ENCODE measurements around the gene MED31.
"Not testable (repeated sequence)": the region's sequence is repeated elsewhere in the genome, so short reads cannot be mapped to it uniquely, and the experiment has no call there.

Gene MED31

DNA sequence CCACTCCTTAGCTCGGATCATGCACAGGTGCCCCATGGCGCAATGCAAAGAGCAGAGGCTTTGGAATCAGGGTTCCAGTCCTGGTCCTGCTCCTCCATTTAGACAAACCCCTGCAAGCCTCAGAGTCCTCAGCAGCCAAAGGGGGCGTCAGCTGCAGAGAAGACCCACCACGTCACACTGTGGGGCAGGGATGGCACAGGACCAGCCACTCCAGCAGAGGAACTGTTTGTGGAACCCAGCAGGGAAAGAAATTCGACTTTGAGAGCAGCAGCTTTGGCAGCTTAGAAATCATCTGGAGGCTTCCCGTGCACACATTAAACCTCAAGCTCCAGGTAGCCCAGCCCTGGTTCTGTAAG lies 25.4 kb upstream of the MED31 start:
- DNase-seq = no peak

DNA sequence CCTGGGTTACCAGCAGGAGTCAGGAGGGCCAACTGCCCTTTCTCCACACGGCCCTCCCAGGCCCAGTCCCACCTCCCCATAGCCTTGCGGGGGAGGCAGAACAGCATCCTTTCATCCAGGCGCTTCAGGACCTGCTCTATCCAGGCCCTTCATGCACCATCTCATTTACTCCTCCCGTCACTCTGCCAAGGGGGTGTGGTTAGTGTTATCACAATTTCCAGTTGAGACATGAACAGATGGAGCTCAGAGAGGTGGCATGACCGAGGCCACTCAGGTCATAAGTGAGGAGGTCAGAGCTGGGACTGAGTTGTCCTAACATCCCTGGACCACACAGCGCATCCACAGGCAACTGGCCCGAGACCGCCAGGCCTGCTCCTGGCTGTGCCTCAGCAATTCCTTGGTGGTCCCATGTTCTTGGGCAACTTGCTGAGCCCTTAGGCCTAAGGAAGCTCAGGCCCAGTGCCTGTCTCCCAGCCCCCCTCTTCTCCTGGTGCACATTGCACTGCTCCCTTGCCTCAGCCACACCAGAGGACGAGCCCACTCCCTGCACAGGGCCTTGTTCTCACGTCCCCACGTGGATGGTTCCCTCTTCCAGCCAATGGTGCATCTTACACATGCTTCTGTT lies 23.9 kb upstream of the MED31 start:
- DNase-seq = no peak

GRCh38 chr17:6674586-6674985 lies 23.2 kb upstream of the MED31 start:
- no peak for DNase-seq

GRCh38 chr17:6671431-6671830 lies 20.0 kb upstream of the MED31 start:
- no peak for DNase-seq

GRCh38 chr17:6670999-6671398 lies 19.6 kb upstream of the MED31 start:
- DNase-seq = no peak

- no peak for DNase-seq
Measured at GRCh38 chr17:6670571-6670970, 19.2 kb upstream of the MED31 start.

DNA sequence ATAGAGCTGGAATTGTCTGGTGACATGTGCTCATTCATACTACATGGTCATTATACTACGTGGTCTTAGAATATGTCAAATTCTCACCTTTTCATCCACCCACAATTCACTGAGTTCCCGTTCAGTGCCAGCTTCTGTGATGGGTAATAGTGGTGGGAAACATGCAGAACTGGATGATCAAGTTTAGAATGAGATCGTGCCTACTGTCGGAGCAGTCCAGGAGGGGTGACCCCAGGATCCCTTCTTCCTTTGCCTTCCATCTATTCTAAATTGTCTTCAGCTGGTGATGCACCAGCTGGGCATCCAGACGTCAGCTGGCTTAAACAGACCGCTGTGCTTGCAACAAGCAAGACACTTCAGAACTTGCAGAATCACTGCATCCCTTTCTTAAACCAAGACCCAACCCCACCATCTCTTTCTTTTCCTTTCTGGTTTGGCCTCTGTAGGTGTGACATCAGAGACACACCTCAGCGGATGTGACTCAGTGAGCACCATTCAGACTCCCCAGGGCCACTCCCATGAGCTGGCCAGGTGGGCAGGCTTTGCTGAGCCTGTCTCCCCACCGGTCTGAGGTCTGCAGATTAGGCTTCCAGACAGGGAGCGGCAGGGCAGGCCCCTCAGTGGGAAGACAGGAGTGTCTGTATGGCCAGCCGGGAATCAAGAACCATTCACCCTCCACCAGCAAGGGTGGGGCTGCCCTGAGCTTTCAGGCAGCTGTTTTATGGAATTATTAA lies 18.2 kb upstream of the MED31 start:
- no peak for DNase-seq

DNA sequence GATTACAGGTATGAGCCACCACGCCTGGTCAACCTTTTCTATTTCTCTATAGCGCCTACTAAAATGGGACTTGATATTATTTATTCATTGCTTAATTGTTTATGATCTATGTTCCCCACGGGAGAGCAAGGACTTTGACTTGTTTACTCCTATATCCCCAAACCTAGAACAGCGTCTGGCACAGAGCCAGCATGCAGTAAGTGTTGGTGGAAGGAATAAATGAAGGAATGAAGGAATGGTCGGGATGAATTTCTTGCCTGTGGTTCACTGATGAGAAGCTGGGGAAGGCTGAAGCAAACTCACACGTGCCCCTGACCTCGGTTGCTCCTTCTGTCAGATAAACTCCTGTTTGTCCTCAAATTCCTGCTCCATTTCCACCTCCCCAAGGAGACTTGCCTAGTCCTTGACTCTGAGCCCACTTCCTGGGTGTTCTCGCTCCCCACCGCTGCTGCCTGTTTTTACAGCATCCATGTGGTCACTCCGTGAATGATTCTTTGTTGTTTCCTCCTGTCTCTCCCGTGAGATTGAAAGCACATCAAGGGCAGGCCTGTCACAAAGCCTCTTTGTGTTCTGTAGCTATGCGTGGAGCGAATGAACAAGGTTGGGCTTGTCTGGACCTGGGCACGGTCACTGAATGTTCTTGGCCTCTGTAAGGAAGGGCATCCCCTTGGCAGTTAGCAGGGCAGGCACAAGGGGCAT lies 17.5 kb upstream of the MED31 start:
- no peak for DNase-seq

DNA sequence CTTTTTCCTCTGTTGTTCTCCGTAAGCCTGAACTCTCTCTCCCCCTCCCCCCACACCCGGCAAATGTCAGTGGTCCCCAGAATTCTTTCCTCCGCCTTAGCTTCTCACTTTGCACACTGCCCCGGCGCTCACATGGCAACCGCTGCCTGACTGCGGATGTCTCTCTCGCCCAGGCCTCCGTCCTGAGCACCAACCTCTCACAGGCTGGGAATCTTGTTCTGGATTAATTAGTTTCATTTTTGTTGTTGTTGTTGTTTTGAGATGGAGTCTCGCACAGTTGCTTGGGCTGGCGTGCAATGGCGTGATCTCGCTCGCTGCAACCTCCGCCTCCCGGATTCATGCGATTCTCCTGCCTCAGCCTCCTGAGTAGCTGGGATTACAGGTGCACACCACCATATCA lies 16.8 kb upstream of the MED31 start:
- DNase-seq = no peak

DNA sequence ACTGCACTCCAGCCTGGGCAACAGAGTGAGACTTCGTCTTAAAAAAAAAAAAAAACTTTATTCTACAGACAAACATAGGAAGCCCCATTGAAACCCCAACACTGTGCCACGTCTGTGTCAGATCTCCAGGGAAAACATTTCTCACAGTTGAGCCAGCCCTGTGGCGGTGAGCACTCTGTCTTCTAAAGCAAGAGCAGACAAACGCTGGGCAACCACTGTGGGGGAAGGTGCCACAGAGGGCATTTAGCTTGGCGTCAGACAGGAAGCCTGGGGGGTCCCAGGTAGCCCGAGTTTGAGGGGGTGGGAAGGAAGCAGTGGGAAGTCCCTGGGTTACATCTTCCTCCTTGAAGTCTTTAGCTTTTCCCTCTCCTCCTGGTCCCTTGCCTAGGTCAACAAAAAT lies 16.1 kb upstream of the MED31 start:
- no peak for DNase-seq

- no peak for DNase-seq
Measured at GRCh38 chr17:6666557-6666956, 15.2 kb upstream of the MED31 start.

- peak; percentile 21 to 22 for DNase-seq
Measured at GRCh38 chr17:6666077-6666521, 14.7 kb upstream of the MED31 start.

DNA sequence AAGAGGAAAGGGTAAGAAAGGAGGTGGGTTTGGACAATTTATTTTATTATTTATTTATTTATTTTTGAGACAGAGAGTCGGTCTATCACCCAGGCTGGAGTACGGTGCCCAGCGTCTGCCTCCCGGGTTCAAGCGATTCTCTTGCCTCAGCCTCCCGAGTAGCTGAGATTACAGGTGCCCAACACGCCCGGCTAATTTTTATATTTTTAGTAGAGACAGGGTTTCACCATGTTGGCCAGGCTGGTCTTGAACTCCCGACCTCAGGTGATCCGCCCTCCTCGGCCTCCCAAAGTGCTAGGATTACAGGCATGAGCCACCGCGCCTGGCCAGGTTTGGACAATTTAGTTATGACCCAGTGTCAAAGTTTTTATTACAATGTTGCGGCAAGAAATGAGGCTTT lies 11.8 kb upstream of the MED31 start:
- not testable (repeated sequence) for DNase-seq

- no peak for DNase-seq
Measured at GRCh38 chr17:6661464-6661848, 10.1 kb upstream of the MED31 start.

DNA sequence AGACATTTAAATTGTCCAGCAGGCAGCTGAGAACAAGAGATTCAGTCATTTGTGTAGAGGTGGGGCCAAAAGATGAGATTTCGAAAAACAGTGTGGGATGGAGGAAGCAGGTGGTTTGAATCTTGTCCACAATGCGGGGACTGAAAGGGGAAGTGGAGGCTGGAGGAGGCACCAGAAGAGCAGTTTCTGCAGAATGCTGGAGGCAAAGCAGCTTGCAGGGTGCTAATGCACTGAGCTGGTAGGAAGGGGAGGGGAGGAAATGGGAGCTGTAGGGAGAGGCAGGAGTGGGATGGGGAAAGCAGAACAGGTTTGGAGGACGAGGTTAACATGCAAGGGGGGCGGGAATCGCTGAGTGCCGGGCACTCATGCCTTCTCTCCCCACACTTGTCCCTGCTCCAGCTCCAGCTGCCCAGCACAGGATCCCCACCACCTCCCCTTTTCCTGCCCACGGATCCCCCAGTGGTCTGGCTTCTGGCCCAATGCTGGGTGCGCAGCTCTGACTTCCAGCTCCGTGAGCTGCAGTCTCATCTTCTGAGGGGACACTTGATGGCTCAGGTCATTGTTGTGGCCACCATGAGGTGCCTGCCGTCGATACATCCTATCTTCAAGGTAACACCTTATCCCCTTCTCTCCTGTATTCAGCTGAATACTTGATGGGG lies 9.5 kb upstream of the MED31 start:
- peak; percentile 66 to 77 for DNase-seq

- DNase-seq = no peak
Measured at GRCh38 chr17:6660101-6660500, 8.7 kb upstream of the MED31 start.

- DNase-seq = not testable (repeated sequence)
Measured at GRCh38 chr17:6658411-6658810, 7.0 kb upstream of the MED31 start.

GRCh38 chr17:6657633-6658287 lies 6.4 kb upstream of the MED31 start:
- DNase-seq = no peak

DNA sequence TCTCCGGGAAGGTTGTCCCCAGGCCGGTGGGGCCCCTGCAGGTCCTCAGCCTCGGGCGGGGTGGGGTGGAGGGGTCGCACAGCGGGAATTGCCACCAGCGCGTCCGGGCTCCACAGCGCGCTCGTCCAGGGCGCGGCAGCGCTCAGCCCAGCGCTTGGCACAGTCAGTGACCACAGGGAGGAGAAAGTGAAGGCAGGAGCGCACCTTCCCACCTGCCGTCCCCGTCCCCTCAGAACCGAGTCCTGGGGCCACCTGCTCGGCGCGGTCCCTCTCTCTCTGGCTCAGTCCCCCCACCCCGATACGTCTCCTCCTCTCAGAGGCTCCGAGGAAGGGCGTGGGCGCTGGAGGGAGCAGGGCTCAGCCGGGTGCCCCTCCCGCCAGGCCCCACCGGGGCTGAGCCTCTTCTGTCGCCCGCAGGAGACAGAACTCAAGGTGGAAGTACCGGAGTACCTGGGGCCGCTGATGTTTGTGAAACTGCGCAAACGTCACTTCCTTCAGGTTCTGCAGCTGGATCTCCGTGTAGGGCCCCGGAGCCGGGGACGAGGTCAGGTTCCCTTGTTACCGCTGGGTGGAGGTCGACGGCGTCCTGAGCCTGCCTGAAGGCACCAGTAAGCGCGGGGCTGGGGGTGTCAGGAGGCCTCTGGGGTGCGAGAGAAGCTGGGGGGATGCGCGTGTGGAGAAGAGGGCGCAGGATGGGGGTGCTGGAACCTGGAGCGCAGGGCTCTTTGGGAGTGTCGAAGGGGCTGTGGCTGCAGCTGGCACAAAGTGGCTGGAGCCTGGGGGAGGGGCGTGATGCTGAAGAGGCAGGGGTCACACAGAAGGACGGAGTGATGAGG lies 5.6 kb upstream of the MED31 start:
- DNase-seq = not testable (repeated sequence)

DNA sequence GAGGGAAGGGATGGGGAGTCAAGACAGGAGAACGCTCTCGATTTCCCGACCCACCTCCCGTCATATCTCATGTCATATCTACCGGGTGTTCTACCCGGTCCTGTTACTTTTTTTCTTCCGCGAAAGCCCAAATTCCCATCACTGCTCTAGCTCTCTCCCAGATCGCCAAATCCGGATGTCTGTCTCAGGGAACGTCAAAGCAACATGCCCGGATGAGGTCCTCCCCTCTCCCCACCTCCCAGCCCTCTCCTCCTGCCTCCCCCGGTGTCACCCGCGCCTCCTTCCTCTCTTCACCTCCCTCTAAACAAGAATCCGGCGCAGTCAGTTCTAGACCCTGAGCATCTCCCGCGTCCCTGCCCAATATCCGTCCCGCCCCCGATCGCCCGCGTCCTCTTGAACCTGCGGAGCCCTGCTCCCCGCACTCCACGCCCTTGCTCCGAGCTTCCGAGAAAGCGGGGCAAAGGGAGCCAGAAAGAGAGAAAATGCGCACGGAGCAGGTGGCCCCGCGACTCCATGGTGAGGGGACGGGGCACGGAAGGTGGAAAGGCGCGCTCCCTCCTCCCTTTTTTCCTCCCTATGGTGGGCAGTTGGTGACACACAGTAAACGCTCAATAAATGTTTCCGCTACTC lies 4.4 kb upstream of the MED31 start:
- DNase-seq = not testable (repeated sequence)

DNA sequence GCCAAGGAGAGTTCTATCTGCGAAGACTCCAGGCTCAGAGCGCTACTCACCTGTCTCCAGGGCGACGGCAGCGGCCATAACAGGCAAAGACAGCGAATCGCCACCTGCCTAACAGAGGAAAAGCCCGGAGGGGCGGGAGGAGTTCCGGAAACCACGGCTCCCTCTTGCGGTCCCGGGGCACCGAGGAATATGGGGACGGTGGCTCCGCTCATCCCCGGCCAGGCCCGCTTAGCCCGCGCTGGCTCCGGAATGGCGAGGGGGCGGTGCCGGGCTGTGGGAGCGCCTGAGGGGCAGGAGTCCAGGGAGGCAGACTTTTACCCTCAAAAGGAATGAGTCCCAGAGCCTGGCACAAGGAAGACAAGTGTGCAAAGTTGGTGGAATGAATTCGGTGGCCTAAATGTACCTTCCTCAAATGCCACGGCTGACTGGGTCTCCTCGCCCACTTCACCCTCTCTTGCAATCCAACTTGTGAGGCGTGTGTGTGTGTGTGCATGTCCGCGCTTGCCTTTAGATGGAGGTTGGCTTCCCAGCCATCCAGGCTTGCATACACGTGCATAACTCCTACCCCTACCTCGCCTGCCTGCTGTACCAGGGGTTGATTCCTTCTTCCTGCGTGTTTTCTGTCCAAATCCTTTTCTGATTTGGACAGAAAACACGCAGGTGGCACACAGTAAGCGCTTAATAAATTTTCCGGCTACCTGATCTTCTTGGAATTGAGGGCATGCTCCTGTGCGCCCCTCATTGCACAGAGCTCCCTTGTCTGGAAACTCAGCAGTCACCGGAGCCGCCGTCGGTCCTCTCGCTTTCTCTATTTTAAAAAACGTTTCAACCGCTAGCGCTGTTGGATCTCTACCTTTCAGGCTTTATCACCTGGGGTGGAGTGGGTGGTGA lies 3.7 kb upstream of the MED31 start:
- no peak for DNase-seq

Measured in AML-193 (cell line).